Gastrocnemius medialis (tissue), 4 donors: ENCODE measurements around the gene KIF13A. TPM values are rescaled to one million over a fixed set of nuclear protein-coding genes. Genes with fewer than 3 reads are reported as not detected.

Experiments used
- ATAC-seq, 2 donors: fragments of 150-250 bp; one replicate each; pipeline ENCODE4 v1.9.1; 2016
- DNase-seq, 2 donors: peaks; one replicate each; pipeline ENCODE4 v3.0.0-alpha.2; 2019
- H3K27ac ChIP-seq, 4 donors: fragments of 200-600 bp; sonication (generic); 1 replicate in 1 of 4; 2 replicates in 3 of 4; pipeline ENCODE4 v1.5.1; 2016 to 2018; ENCODE audit warnings: mild to moderate bottlenecking in 2 of 4, moderate library complexity in 1 of 4
- H3K27me3 ChIP-seq, 3 donors: fragments of 200-600 bp; sonication (generic) in 2 of 3; 1 replicate in 1 of 3; 2 replicates in 2 of 3; pipeline versions ENCODE4 v1.5.1 to v1.6.0; 2016 to 2019; ENCODE audit warnings: mild to moderate bottlenecking in 1 of 3, moderate library complexity in 1 of 3
- H3K36me3 ChIP-seq, 2 donors: fragments of 200-600 bp; sonication (generic) in 1 of 2; one replicate each; pipeline ENCODE4 v1.5.1; 2017 to 2018
- H3K4me1 ChIP-seq, 2 donors: fragments of 200-600 bp; sonication (generic) in 1 of 2; one replicate each; pipeline ENCODE4 v1.5.1; 2016 to 2017; ENCODE audit warnings: mild to moderate bottlenecking in 2 of 2
- H3K4me3 ChIP-seq, 4 donors: fragments of 200-600 bp; sonication (generic) in 3 of 4; 1 replicate in 1 of 4; 2 replicates in 3 of 4; pipeline ENCODE4 v1.5.1; 2016 to 2019; ENCODE audit warnings: mild to moderate bottlenecking in 2 of 4
- H3K9me3 ChIP-seq, 3 donors: fragments of 200-600 bp; sonication (generic) in 2 of 3; 1 replicate in 1 of 3; 2 replicates in 2 of 3; pipeline ENCODE4 v1.5.1; 2016 to 2019
- POLR2A ChIP-seq, 2 donors: fragments of 450-650 bp; IDR thresholded peaks; one replicate each; pipeline ENCODE4 v1.6.1; 2017; ENCODE audit warnings: antibody characterized with exemption in 2 of 2, mild to moderate bottlenecking in 2 of 2, moderate library complexity in 2 of 2
- in situ Hi-C, 4 donors: fragments of 200-750 bp; cut with MboI; loops; one replicate each; pipeline versions ENCODE4 v1.15.0 to v1.8.0; 2017; ENCODE audit warnings: low sequenced_read_pairs in 4 of 4
- intact Hi-C: fragments of 100-400 bp; cut with DNase I; formaldehyde crosslinking; loops from one replicate; pipeline ENCODE4 v1.15.1; 2023; ENCODE audit warnings: low total_unique reads
- total RNA-seq, 4 donors: library from RNA; depleted of rRNA; stranded (reverse); fragments of >200 nt; gene quantifications; one replicate each; pipeline versions ENCODE4 v1.1.0 to v1.2.3, GENCODE V29; 2016
- TF ChIP-seq, protein P1 (sequence below), 5 experiments: fragments of 450-650 bp in 3 of 5; fragments of 200-600 bp in 2 of 5; sonication (generic) in 2 of 5; IDR thresholded peaks in 4 of 5; conservative IDR thresholded peaks in 1 of 5; 1 replicate in 4 of 5; 2 replicates in 1 of 5; pipeline ENCODE4 v1.5.1; 2016 to 2019; ENCODE audit warnings: antibody characterized with exemption in 5 of 5, mild to moderate bottlenecking in 3 of 5, moderate library complexity in 3 of 5

KIF13A gene
- total RNA-seq, 4 donors from 2014 or later: 47.4 to 72.9 (median 63.8) TPM

DNA sequence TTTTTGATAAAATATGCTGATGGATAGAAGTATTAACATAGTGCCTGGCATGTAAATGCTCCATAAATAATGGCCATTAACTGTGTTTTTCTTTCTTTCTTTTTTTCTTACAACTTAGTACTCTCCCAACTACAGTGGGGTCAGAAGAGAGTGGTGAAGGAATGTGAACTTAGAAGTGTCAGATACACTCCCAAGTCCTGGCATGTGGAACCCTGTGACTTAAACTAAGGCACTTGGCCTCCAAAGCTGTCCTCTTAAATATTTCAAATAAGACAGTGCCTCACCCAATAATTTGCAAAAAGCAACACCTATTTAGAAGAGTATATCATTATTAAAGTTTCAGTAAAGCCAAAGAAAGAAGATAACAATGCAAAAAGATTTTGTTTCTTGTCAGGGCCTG is 151.7 kb downstream of the KIF13A start:
- no peaks in the 10 kb centered on the region for H3K4me1 ChIP-seq
- DNase-seq (no peak), ATAC-seq (no peak)
- H3K4me3 ChIP-seq: no peak overlapping the region
- H3K27me3 ChIP-seq: no peaks in the 10 kb centered on the region
- intact Hi-C loops (loop anchor here (2.0 kb wide), 1 partner anchor 287 kb away; the partner anchor contains the start of gene NHLRC1), in situ Hi-C loops (loop anchor here in 3 of 4 donors (10.0 to 25.0 kb wide), 2 partner anchors 277 to 289 kb away; partner anchors contain the start of gene NHLRC1 (in 3 of the 3))
- no peak overlapping the region for H3K27ac ChIP-seq
- H3K36me3 ChIP-seq: peaks cover 0 to 19% of the 10 kb centered on the region in 2 donors
- H3K9me3 ChIP-seq: no peaks in the 10 kb centered on the region
- TF ChIP-seq POLR2A (IDR thresholded peaks at IDR 0.05): no peak
- TF ChIP-seq, protein P1, sequence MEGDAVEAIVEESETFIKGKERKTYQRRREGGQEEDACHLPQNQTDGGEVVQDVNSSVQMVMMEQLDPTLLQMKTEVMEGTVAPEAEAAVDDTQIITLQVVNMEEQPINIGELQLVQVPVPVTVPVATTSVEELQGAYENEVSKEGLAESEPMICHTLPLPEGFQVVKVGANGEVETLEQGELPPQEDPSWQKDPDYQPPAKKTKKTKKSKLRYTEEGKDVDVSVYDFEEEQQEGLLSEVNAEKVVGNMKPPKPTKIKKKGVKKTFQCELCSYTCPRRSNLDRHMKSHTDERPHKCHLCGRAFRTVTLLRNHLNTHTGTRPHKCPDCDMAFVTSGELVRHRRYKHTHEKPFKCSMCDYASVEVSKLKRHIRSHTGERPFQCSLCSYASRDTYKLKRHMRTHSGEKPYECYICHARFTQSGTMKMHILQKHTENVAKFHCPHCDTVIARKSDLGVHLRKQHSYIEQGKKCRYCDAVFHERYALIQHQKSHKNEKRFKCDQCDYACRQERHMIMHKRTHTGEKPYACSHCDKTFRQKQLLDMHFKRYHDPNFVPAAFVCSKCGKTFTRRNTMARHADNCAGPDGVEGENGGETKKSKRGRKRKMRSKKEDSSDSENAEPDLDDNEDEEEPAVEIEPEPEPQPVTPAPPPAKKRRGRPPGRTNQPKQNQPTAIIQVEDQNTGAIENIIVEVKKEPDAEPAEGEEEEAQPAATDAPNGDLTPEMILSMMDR (IDR thresholded peaks at IDR 0.05 in 4 of 5, conservative IDR thresholded peaks at IDR 0.05 in 1 of 5): no peak

DNA sequence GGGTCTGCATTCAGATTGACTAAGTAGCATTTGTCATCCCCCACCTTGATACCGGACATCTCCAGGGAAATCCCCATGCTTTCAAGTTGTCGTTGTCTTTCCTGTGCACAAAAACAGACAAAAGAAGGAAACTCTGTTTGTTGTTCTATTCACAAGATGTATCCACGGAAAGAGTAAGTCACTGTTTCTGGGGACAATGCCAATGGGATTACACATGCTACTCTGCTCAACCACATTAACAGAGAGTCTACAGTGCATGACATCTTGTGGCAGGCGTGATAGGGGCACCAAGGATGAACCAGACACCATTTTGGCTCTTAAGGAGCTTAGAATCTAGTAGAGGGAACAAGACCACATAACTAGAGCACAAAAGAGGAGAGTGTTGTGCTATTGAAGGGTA is 156.3 kb downstream of the KIF13A start:
- Histone ChIP-seq H3K27ac (peak overlapping the region in 3 of 4 donors; percentile 14 to 47 (median 15)), H3K4me3 (no peak overlapping the region), H3K4me1 (no peaks in the 10 kb centered on the region), H3K27me3 (no peaks in the 10 kb centered on the region), H3K9me3 (no peaks in the 10 kb centered on the region), H3K36me3 (peaks cover 0 to 48% of the 10 kb centered on the region in 2 donors)
- TF ChIP-seq, protein P1 (IDR thresholded peaks at IDR 0.05 in 4 of 5, conservative IDR thresholded peaks at IDR 0.05 in 1 of 5): no peak
- no peak for TF ChIP-seq POLR2A (IDR thresholded peaks at IDR 0.05)
- DNase-seq: no peak
- in situ Hi-C loops: loop anchor here in 3 of 4 donors (10.0 to 25.0 kb wide), 2 partner anchors 281 to 294 kb away; partner anchors contain the start of gene NHLRC1 (in 3 of the 3)
- ATAC-seq: peak; percentile 63 to 72
- intact Hi-C loops: no loop called here

DNA sequence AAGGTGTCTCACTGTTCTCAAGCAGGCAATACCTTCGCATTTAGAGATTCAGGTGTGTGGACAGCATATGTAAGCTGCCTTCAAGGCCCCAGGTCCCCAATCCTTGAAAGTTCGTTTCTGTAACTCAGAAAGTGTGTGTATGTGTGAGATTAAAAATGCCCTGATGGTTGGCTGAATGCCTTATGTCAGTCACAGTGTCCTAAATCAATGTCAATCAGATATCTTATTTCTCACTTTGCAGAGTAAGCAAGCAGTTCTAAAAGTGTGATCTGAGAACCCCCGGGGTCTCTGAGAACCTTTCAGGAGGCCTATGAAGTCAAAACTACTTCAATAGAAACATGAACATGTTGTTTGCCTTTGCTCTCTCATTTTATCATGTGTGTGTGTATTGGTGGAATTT is 157.5 kb downstream of the KIF13A start:
- intact Hi-C loops (no loop called here), in situ Hi-C loops (loop anchor here (10.0 to 25.0 kb wide), 3 partner anchors 282 to 295 kb away; partner anchors contain the start of gene NHLRC1 (in 3 of the 4))

DNA sequence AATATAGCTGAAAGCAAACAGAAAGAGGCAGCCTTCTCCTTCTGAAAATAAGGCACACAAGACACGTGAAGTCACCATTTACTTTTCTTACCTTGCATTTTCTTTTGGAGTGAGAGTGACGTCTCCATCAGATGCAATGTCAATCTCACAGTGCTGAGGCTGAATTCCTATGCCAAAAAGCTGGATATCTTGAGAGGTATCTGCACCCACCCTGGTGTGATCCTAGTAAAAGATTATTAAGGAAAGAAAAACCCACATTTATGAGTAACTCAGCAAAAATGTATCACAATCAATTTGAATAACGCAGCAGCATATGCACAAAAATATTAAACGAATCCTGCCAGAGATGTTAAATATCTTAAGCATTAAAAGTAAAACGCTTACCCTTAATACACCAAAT is 159.3 kb downstream of the KIF13A start:
- no peaks in the 10 kb centered on the region for H3K9me3 ChIP-seq
- H3K27ac ChIP-seq: no peak overlapping the region
- in situ Hi-C loops: loop anchor here in 2 of 4 donors (10.0 to 25.0 kb wide), 2 partner anchors 284 to 287 kb away; partner anchors contain the start of gene NHLRC1 (in 1 of the 2)
- ATAC-seq (no peak), DNase-seq (no peak)
- H3K4me1 ChIP-seq: no peaks in the 10 kb centered on the region
- peaks cover 0 to 66% of the 10 kb centered on the region in 2 donors for H3K36me3 ChIP-seq
- no peak overlapping the region for H3K4me3 ChIP-seq
- TF ChIP-seq POLR2A (IDR thresholded peaks at IDR 0.05): no peak
- TF ChIP-seq, protein P1 (IDR thresholded peaks at IDR 0.05 in 4 of 5, conservative IDR thresholded peaks at IDR 0.05 in 1 of 5): no peak
- intact Hi-C loops: no loop called here
- H3K27me3 ChIP-seq: no peaks in the 10 kb centered on the region

More for the DNA sequence above, 157.5 kb downstream of the KIF13A start:
- peaks cover 0 to 56% of the 10 kb centered on the region in 2 donors for H3K36me3 ChIP-seq
- no peak overlapping the region for H3K27ac ChIP-seq
- no peak for DNase-seq
- no peak for ATAC-seq
- no peak overlapping the region for H3K4me3 ChIP-seq
- no peaks in the 10 kb centered on the region for H3K4me1 ChIP-seq
- no peaks in the 10 kb centered on the region for H3K9me3 ChIP-seq
- no peaks in the 10 kb centered on the region for H3K27me3 ChIP-seq
- no peak for TF ChIP-seq POLR2A (IDR thresholded peaks at IDR 0.05)
- TF ChIP-seq, protein P1 (IDR thresholded peaks at IDR 0.05 in 4 of 5, conservative IDR thresholded peaks at IDR 0.05 in 1 of 5): no peak
